UCSD-AML1 (cell line): ENCODE data around the gene ATP5PO.
"Not testable (repeated sequence)": the region's sequence is repeated elsewhere in the genome, so short reads cannot be mapped to it uniquely, and the experiment has no call there.

Source experiments
- DNase-seq: peaks from one replicate; lab custom pipeline; 2025; ENCODE audit not compliant: unreplicated experiment; lab: John Stamatoyannopoulos, UW

Gene ATP5PO

DNA sequence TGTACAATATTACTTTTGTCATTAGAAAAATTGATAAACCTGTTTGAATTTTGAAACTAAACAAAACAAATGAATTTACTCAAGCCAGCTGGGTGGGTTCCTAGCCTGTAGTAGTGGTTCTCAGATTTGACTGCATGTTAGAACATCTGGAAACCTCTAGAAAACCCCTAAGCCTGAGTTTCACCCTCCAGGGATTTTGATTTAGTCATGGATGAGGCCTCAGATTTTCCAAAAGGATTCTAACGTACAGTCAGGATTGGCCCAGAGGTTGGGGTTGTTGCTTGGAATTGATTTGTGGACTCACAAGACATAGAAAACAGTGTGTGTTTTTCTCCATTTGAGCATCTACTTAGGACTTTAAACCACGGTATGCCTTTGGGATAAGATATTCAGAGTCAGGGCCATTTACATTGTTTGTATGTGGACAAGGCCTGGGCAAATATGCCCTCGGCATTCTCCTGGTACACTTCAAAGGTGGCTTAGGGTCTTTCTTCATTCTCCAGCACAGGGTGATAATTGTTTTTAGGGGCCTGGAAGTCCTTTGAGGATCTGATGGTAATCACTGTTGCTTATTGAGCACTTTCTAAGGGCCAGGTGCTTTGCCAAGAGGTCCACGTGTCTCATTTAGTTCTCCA lies 42.6 kb downstream of the ATP5PO start:
- DNase-seq, result no peak

DNA sequence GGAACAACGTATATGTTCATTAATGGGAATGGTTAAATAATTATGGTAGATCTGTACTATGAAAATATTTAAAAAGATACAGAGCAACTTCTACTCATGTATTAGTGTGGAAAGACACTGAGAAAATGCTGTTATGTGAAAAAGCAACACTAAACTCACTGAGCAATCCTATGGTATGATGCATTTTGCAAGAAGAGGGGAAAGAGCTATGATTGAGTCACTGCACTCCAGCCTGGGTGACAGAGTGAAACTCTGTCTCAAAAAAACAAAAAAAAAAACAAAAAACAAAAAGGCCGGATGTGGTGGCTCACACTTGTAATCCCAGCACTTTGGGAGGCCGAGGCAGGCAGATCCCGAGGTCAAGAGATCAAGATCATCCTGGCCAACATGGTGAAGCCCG lies 44.4 kb downstream of the ATP5PO start:
- no peak for DNase-seq

DNA sequence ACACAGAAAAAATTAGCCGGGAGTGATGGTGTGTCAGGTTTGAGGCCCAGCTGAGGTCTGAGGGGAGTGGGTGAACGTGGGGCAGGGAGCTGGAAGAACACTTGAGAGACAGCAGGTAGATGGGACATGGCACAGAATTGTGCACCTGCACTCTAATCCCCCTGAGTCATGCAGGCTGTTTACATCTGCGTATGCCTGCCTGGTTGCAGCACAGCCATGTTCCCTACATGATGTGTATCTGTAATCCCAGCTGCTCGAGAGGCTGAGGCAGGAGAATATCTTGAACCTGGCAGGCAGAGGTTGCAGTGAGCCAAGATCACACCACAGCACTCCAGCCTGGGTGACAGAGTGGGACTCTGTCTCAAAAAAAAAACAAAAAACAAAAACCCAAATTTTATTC lies 44.8 kb downstream of the ATP5PO start:
- DNase-seq, result no peak

DNA sequence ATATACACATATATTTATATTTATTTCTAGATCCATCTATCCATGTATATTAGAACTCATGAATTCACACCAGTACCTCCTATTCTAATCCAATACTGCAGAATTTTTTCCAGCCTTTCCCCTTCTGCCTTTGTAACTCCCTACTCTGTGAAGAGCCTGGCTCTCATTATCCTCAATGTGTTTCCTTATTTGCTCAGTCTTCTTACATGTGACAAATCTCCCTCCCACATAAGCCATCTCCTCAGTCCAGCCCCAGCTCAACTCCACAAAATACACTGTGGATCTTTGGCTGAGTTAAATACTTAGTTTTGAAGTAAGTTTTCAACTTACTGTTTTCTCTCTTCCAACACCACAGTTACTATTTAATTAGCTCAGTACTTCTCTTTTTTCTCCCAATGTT lies 45.7 kb downstream of the ATP5PO start:
- DNase-seq, result no peak

DNA sequence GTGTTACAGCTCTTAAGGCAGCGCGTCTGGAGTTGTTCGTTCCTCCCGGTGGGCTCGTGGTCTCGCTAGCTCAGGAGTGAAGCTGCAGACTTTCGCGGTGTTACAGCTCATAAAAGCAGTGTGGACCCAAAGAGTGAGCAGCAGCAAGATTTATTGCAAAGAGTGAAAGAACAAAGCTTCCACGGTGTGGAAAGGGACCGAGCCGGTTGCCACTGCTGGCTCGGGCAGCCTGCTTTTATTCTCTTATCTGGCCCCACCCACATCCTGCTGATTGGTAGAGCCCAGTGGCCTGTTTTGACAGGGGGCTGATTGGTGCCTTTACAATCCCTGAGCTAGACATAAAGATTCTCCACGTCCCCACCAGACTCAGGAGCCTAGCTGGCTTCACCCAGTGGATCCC lies 47.7 kb downstream of the ATP5PO start:
- DNase-seq, result not testable (repeated sequence)

DNA sequence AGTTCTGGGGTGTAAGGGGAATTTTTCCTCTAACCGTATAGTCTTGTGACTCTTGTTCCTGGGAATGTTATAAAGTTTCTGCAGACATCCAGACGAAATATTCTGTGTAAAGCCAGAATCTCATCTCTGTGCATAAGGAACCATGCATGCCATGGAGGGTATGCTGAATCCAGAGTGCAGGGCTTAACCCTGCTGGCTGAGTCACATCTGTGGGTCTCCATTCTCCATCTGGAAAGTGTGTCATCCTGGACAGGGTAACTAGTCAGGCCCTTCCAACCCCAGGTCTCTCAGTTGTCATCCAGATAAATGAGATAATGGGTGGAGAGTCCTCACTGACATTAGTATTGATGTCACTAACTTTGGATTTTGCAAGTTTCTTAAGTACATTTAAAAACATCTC lies 48.8 kb downstream of the ATP5PO start:
- DNase-seq, result no peak

DNA sequence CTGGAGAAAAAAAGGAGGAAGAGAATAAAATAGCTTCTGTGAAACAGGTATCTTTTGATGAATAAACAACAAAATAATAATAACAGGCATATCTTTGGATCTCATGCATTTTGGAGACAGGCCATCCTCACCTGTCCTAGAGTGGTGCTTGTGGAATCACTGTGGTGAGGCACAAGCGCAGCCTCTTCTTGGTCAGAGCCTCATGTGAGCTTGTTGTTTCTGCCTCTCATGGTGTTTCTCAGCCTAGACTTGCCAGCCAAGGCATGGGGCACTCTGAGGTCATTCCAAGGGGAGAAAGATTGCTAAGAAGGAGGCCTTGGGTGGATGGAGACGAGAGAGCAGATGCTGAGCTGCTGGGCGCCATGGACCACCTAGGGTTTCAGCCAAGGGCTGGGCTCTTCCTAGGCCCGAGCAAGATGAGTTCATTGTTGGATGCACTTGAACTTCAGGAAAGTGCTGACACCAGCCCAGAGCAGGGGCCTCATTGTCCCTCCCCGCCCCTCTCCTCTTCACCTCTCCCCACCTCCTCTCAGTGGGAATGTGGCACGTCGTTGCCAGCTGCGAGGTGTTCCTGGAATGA lies 49.5 kb downstream of the ATP5PO start:
- no peak for DNase-seq

DNA sequence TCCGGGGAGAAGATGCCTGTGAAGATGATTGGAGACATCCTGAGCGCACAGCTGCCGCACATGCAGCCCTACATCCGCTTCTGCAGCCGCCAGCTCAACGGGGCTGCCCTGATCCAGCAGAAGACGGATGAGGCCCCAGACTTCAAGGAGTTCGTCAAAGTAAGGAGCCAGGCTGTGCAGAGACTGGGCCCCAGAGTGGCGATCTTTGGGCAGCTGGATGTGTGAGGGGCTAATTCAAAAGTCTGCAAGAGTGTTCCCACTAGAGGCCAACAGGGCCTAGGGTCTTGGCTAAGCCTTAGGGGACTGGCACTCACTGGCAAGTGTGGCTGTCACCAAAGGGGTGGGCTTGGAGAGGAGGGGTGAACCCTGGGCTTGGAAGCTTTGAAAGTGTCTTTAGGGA lies 50.4 kb downstream of the ATP5PO start:
- DNase-seq, result no peak

DNA sequence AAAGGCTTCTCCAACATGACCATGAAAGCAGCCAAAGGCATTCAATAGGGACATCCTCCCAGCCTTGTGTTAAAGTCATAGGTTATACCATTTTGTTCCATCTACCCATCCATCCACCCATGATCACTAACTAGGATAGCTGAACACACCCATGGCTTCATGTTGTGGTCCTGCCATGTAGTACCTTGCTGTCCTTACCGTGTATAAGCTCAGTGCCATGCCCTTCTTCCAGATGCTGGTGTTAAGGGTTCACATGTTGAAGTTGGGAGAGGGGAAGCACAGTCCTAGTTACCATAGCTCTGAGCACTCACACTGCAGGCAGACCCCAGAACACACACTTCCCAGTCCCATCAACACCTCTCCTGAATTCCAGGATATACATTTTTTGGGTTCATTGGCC lies 51.5 kb downstream of the ATP5PO start:
- no peak for DNase-seq

DNA sequence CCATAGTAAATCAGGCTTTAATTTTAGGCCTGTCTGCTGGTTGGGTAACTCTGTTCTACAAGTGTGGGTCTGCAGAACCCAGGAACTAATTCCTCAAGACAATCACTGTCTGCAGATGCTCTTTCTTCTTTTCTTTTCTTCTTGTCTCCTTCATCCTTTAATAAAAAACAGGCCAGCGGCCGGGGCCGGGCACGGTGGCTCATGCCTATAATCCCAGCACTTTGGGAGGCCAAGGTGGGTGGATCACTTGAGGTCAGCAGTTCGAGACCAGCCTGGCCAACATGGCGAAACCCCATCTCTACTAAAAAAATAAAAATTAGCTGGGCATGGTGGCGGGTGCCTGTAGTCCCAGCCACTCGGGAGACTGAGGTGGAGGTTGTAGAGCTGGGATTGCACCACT lies 52.4 kb downstream of the ATP5PO start:
- DNase-seq, result not testable (repeated sequence)

DNA sequence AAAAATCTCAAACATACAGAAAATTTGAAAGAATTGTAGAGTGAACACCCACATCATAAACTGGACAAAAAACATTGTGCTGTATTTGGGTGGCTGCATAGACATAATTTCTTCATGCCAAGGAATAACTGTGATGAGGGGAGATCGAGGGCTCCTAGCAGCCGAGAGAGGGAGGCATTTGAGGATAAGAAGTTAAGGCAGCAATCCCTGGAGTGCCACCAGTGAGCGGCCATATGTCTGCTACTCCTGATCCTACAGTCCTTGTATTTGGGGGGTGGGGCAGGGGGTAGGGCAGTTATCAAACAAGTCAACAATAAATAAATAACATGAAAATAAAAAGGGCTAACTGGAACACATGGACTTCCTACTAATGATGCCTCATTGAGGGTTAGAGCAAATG lies 54.5 kb downstream of the ATP5PO start:
- DNase-seq, result no peak

DNA sequence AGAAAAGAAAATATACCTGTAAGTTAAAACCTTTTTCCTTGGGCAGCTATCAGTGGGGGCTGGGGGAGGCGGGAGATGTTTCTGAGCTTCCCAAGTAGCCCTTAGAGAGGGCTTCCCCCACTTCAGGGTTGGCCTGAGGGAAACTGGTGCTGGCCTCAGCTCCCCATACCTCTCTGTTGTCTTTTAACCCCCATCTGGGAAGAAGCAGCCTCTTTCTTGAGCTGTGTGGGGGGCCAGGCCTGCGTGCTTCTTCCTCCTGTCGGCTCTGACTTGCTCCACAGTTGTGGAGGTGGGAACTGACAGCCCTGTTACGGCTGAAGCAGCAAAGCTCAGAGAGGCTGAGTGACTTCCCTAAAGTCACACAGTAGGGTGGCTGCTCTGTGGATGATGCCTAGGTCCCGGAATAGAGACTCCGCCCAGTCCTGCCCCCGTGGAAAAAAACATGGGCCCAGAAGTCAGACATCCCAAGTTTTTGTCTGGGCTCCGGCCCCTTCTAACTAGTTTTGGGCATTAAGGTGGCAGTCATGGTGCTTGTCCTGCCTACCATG lies 55.2 kb downstream of the ATP5PO start:
- no peak for DNase-seq

DNA sequence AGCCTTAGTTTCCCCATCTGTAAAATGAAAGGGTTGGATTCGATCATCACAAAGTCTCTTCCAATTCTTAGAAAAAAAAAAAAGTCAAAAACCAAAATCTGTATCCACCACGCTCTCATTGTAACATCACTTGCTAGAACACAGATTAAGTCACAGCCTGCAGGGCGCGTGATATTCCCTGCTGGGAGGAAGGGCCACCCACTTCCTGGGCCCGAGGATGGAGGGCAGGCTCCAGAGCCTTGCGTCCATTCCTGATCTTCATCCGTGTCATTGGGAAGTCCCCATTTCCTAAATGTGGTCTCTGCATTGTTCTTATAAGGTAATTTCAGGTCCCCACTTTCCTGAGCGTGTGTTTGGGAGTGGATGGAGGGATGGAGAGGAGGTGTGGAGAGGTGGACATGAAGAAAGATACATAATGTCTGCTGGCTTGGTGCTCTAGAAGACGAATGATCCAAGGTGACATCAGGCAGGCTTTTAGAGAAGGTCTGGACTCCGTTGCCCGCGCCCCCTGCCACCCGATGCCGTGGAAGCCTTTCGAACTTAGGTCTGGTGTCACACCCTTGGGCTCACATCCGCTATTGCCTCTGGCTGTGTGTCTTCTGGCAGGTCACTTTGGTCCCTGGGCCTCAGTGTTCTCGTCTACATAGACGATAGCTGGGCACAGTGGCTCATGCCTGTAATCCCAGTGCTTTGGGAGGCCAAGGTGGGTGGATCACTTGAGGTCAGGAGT lies 56.1 kb downstream of the ATP5PO start:
- no peak for DNase-seq

DNA sequence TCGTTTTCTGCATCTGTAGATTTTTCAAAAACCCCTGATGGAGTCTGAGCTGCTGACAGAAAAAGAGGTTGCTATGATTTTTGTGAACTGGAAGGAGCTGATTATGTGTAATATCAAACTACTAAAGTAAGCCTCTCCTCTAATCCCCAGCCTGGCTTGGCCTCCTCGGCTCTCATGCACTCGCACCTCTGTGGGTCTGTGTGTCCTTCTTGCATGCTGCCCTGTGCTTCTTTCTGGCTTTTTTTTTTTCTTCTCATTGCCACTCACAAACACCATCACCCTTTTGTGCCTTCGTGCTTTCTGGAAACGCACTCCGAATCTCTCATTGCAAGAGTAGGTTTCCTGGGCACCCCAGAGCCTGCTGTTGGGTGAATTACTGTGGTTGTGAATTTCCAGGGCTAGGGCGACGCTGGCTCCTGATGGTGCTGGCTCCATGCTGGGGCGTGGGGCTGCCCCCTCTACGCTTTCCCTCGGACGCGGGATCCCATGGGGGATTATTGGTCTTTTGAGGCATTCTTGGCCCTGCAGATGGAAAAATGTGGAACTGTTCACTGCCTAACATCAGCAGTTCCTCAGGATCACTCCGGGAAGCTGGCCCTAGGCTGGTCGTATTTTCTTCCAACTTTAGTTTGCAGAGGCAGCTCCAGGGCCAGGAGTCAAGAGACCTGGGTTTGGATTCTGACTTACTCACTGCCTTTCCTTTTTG lies 56.8 kb downstream of the ATP5PO start:
- no peak for DNase-seq

DNA sequence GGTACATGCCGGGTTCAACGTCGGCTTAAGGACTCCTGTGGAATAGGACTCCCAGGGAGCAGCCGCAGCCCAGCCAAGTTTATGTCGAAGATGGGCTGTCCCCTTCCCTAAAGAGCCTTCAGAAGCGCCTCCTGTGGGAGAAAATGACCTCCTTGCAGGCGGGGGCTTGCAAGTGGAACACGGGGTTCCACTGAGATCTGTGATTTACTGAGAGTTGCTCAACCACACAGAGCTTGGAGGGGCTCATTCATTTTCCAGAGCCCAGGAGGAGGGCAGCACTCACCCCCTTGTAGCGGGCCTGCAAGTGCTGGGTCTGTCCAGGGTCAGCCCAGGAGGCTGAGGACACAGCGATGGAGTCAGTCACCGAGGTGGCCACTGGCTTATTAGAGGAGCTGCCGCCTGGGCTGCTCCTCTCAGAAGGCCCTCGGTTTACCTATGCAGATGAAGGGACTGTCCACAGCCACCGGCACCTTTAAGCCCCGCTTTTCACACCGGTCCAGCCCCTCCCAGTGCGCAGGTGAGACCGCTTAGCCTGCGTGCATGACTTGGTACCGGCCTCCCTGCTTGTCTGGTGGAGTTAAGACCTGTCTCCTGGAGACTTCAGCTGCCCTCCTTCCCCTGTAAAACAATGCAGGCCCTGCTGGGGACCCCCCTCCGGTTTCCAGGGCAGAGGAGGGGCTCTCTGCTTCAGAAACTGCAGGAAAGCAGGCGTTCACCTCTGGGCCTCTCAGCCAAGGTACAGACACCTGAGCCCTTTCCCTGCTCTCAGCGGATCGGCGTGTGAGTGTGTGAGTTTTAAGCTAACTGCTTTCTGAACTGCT lies 57.5 kb downstream of the ATP5PO start:
- no peak for DNase-seq

DNA sequence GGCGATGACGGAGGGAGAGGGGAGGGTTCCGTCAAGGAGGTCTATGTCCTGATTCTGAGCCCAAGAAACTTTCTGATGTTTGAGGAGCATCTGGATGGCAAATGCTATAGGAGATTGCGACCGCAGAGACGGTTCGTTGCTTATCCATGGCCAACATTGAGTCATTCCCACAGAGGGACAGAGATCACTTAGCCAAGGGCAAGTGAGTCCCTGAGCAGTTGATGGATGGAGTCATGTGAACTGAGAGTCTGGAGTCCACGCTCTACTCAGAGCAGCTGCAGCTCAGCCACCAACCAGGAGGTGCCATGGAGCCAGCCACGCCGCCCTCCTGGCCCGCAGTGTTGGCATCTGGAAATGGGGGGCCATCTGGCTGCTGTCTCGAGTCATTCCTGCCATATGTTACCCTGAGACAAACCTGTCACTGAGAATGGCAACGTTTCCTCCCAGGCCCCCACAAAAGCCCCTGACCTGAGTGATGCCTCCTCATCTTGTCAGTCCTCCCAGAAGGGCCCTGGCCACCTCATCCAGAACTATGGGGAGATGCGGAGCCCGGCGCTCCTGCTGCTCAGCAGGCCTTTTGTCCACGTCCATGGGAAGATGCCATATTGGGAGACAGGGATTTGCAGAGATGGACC lies 58.6 kb downstream of the ATP5PO start:
- DNase-seq, result no peak

DNA sequence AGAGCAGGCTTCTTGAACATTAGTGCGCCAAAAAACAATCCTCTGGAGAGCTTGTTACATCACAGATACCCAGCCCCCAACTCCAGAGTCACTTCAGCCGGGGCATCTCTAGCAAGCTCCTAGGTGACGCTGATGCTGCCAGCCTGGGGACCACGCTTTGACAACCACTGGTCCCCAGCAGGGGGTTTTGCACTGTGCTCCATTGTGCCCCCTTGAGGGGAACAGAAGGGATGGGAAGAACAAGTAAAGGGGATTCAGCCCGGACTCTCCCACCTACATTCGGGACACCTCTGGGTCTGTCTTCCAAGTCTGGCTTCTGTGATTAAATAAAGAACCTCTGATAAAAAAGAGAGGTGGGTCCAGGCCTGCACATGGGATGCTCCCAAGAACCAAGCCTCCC lies 60.4 kb downstream of the ATP5PO start:
- DNase-seq, result no peak

DNA sequence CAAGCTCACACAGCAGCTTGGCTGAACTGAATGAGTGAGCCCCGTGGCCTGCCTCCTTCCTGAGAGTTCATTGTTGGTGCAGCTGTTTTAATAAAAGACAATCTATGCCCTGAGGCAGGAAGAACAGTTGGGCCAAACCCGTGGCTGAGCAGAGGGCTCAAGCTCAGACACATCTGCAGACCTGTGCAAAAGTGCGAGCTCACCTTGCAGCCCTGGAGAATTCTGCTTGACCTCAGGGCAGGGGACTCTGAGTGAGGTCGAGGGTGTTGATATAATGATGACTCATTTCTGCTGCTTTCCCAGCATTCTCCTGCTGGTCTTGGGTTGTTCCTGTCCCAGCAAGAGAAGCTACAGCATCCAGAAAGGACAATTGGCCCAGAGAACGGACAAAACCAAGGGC lies 61.0 kb downstream of the ATP5PO start:
- DNase-seq, result no peak
